Liver (tissue), 9 donors: ENCODE results near the gene PCNX4. TPM values are rescaled to one million over a fixed set of nuclear protein-coding genes. Genes with fewer than 3 reads are reported as not detected.
A peak's percentile ranks its signal among the peaks of the same experiment; 100 is the strongest.

ENCODE experiments used
- DNase-seq: peaks from one replicate; pipeline ENCODE4 v3.0.0-alpha.2; 2017; ENCODE audit warnings: low spot score
- H3K27ac ChIP-seq, 2 donors: one replicate each; pipeline ENCODE4 v1.7.0; 2013; ENCODE audit warnings: inconsistent platforms in 2 of 2, low read length in 2 of 2, control low read depth in 1 of 2, low read depth in 1 of 2, mild to moderate bottlenecking in 1 of 2
- H3K27me3 ChIP-seq, 4 donors: one replicate each; pipeline versions ENCODE4 v1.6.1 to v1.7.0; 2013; ENCODE audit warnings: low read length in 3 of 4, inconsistent platforms in 1 of 4, mild to moderate bottlenecking in 1 of 4, moderate library complexity in 1 of 4; ENCODE audit not compliant: control insufficient read depth in 4 of 4, insufficient read depth in 4 of 4
- H3K36me3 ChIP-seq, 4 donors: one replicate each; pipeline versions ENCODE4 v1.6.1 to v1.7.0; 2013; ENCODE audit warnings: low read length in 3 of 4, mild to moderate bottlenecking in 3 of 4, low read depth in 1 of 4, moderate library complexity in 1 of 4; ENCODE audit not compliant: control insufficient read depth in 4 of 4, insufficient read depth in 3 of 4
- H3K4me1 ChIP-seq, 4 donors: one replicate each; pipeline versions ENCODE4 v1.6.1 to v1.7.0; 2013; ENCODE audit warnings: low read length in 3 of 4, mild to moderate bottlenecking in 3 of 4, moderate library complexity in 1 of 4; ENCODE audit not compliant: control insufficient read depth in 4 of 4, insufficient read depth in 4 of 4
- H3K4me3 ChIP-seq, 3 donors: one replicate each; pipeline versions ENCODE4 v1.6.1 to v1.7.0; 2013; ENCODE audit warnings: low read length in 3 of 3, control low read depth in 1 of 3, low read depth in 1 of 3, mild to moderate bottlenecking in 1 of 3
- H3K9ac ChIP-seq, 2 donors: one replicate each; pipeline ENCODE4 v1.7.0; 2013; ENCODE audit warnings: low read length in 2 of 2, mild to moderate bottlenecking in 2 of 2, moderate library complexity in 2 of 2, control low read depth in 1 of 2, low read depth in 1 of 2
- H3K9me3 ChIP-seq, 4 donors: one replicate each; pipeline versions ENCODE4 v1.6.1 to v1.7.0; 2013; ENCODE audit warnings: low read length in 3 of 4; ENCODE audit not compliant: control insufficient read depth in 4 of 4
- EGR1 ChIP-seq, 2 donors: IDR thresholded peaks; 2 replicates each; pipeline ENCODE4 v1.6.1; 2016 to 2018; ENCODE audit warnings: antibody characterized with exemption in 2 of 2, low read depth in 2 of 2
- FOXA1 ChIP-seq: IDR thresholded peaks from 2 replicates; pipeline ENCODE4 v1.6.1; 2016; ENCODE audit warnings: antibody characterized with exemption
- HNF4A ChIP-seq, 2 donors: conservative IDR thresholded peaks; 2 replicates each; pipeline ENCODE4 v1.6.1; 2016; ENCODE audit warnings: antibody characterized with exemption in 2 of 2, mild to moderate bottlenecking in 2 of 2
- HNF4G ChIP-seq: IDR thresholded peaks from 2 replicates; pipeline ENCODE4 v1.6.1; 2016; ENCODE audit warnings: antibody characterized with exemption
- MAX ChIP-seq: IDR thresholded peaks from 2 replicates; pipeline ENCODE4 v1.6.1; 2016; ENCODE audit warnings: antibody characterized with exemption
- NR2F2 ChIP-seq: IDR thresholded peaks from 2 replicates; pipeline ENCODE4 v1.6.1; 2016; ENCODE audit warnings: antibody characterized with exemption
- RAD21 ChIP-seq, 2 donors: IDR thresholded peaks; 2 replicates each; pipeline ENCODE4 v1.6.1; 2016; ENCODE audit warnings: antibody characterized with exemption in 2 of 2, mild to moderate bottlenecking in 2 of 2
- REST ChIP-seq: IDR thresholded peaks from 2 replicates; pipeline ENCODE4 v1.6.1; 2016; ENCODE audit warnings: antibody characterized with exemption, mild to moderate bottlenecking
- RXRA ChIP-seq, 2 donors: IDR thresholded peaks; 2 replicates each; pipeline ENCODE4 v1.6.1; 2017 to 2018; ENCODE audit warnings: antibody characterized with exemption in 2 of 2, mild to moderate bottlenecking in 1 of 2
- SP1 ChIP-seq: IDR thresholded peaks from 2 replicates; pipeline ENCODE4 v1.6.1; 2018; ENCODE audit warnings: antibody characterized with exemption, mild to moderate bottlenecking
- TAF1 ChIP-seq: conservative IDR thresholded peaks from 2 replicates; pipeline ENCODE4 v1.6.1; 2016; ENCODE audit warnings: antibody characterized with exemption, mild to moderate bottlenecking
- ZBTB33 ChIP-seq: IDR thresholded peaks from 2 replicates; pipeline ENCODE4 v1.6.1; 2016; ENCODE audit warnings: antibody characterized with exemption
- WGBS: extraction: QIAGEN DNeasy Blood & Tissue Kit; methylation state at CpG from one replicate; pipeline ENCODE4 v1.1.7; 2013; 5-methylcytosine and 5-hydroxymethylcytosine counted together
- polyA plus RNA-seq, 2 donors: library from polyadenylated mRNA; stranded (reverse) in 1 of 2; unstranded in 1 of 2; fragments of 200-250 nt in 1 of 2; fragments of >200 nt in 1 of 2; fragmentation: Nextera tagmentation in 1 of 2; extraction: Ambion mirVana in 1 of 2; gene quantifications; one replicate each; pipeline versions ENCODE4 v1.2.1 to v1.2.3, GENCODE V29; 2013 to 2015
- total RNA-seq, 2 donors: library from RNA; depleted of rRNA; stranded (reverse); fragments of >200 nt; gene quantifications; one replicate each; pipeline ENCODE4 v1.2.3, GENCODE V29; 2014
- donor health status: healthy.
- donor health status: healthy.
- donor health status: healthy.
- donor health status: healthy.
- donor health status: healthy.

PCNX4 gene
- total and polyA plus RNA-seq, 4 donors = 5.4 to 30.6 (median 14.1) TPM

- Histone ChIP-seq H3K27ac (no peak overlapping the region), H3K36me3 (no peaks in the 10 kb centered on the region), H3K4me3 (no peak overlapping the region), H3K9me3 (no peaks in the 10 kb centered on the region), H3K27me3 (no peaks in the 10 kb centered on the region), H3K9ac (no peak overlapping the region), H3K4me1 (no peaks in the 10 kb centered on the region)
- TF ChIP-seq HNF4G (no peak), RAD21 (IDR thresholded peaks at IDR 0.05) (peak; percentile 45 to 57)
- DNase-seq = no peak
- WGBS = 91% methylated on average over 5 of the region's 5 CpGs
Measured at GRCh38 chr14:60195179-60195810, 103.6 kb downstream of the PCNX4 start.

- Histone ChIP-seq H3K9ac (no peak overlapping the region), H3K4me1 (no peaks in the 10 kb centered on the region), H3K4me3 (no peak overlapping the region), H3K27me3 (no peaks in the 10 kb centered on the region), H3K36me3 (no peaks in the 10 kb centered on the region), H3K9me3 (no peaks in the 10 kb centered on the region), H3K27ac (no peak overlapping the region)
- WGBS = 57% methylated on average over 2 of the region's 2 CpGs
- no peak for DNase-seq
- no peak for TF ChIP-seq NR2F2
- no peak for TF ChIP-seq ZBTB33
- TF ChIP-seq HNF4G = no peak
- TF ChIP-seq SP1 = no peak
- TF ChIP-seq HNF4A (conservative IDR thresholded peaks at IDR 0.05) = no peak
- no peak for TF ChIP-seq MAX
- TF ChIP-seq RAD21 (IDR thresholded peaks at IDR 0.05) = no peak
Measured at GRCh38 chr14:60196291-60196690, 104.6 kb downstream of the PCNX4 start.

- Histone ChIP-seq H3K4me3 (no peak overlapping the region), H3K4me1 (no peaks in the 10 kb centered on the region), H3K27me3 (no peaks in the 10 kb centered on the region), H3K9ac (no peak overlapping the region), H3K9me3 (no peaks in the 10 kb centered on the region), H3K27ac (no peak overlapping the region), H3K36me3 (no peaks in the 10 kb centered on the region)
- DNase-seq = no peak
- 80% methylated on average over 1 of the region's 1 CpG for WGBS
- TF ChIP-seq TAF1 (no peak), NR2F2 (no peak), RXRA (IDR thresholded peaks at IDR 0.05) (no peak), REST (no peak), ZBTB33 (no peak), EGR1 (IDR thresholded peaks at IDR 0.05; ENCODE audit: low read depth in 2 of 2) (no peak), FOXA1 (no peak)
Measured at GRCh38 chr14:60197629-60198303, 106.0 kb downstream of the PCNX4 start.
